Measurements from ENCODE around the gene CFAP92.

CFAP92 gene

GRCh38 chr3:129005526-129006303 lies 11.8 kb upstream of the CFAP92 start:
- peak; percentile 44 for DNase-seq

GRCh38 chr3:129004639-129005295 lies 10.9 kb upstream of the CFAP92 start:
- DNase-seq = no peak

GRCh38 chr3:129003578-129004112 lies 9.8 kb upstream of the CFAP92 start:
- no peak for DNase-seq

GRCh38 chr3:129002573-129003569 lies 9.0 kb upstream of the CFAP92 start:
- DNase-seq = no peak

- DNase-seq = peak; percentile 43
Measured at GRCh38 chr3:129001806-129002572, 8.1 kb upstream of the CFAP92 start.

GRCh38 chr3:129001101-129001805 lies 7.4 kb upstream of the CFAP92 start, which contains the start of gene EFCC1:
EFCC1 (plus strand) TSS chr3:129001304; CDS start chr3:129001629, 325 bp downstream.
- peak; percentile 77 for DNase-seq

GRCh38 chr3:129000742-129001100 lies 6.8 kb upstream of the CFAP92 start:
- DNase-seq = no peak

GRCh38 chr3:128999102-128999501 lies 5.2 kb upstream of the CFAP92 start:
- DNase-seq = no peak

- no peak for DNase-seq
Measured at GRCh38 chr3:128998561-128998960, 4.7 kb upstream of the CFAP92 start.

GRCh38 chr3:128997486-128998133 lies 3.7 kb upstream of the CFAP92 start:
- DNase-seq = no peak

- DNase-seq = no peak
Measured at GRCh38 chr3:128996726-128997125, 2.9 kb upstream of the CFAP92 start.

GRCh38 chr3:128996200-128996599 lies 2.3 kb upstream of the CFAP92 start:
- DNase-seq = no peak

GRCh38 chr3:128995737-128996136 lies 1.9 kb upstream of the CFAP92 start:
- no peak for DNase-seq

GRCh38 chr3:128994581-128995546 lies 988 bp upstream of the CFAP92 start:
- no peak for DNase-seq

GRCh38 chr3:128994173-128994512 lies 267 bp upstream of the CFAP92 start:
- no peak for DNase-seq

- no peak for DNase-seq
Measured at GRCh38 chr3:128992926-128993460, 883 bp downstream of the CFAP92 start.

GRCh38 chr3:128991355-128991895 lies 2.5 kb downstream of the CFAP92 start:
- DNase-seq = no peak

GRCh38 chr3:128988286-128988685 lies 5.6 kb downstream of the CFAP92 start:
- DNase-seq = no peak
